ENCODE results near the gene FBXO48. TPM values are rescaled to one million over a fixed set of nuclear protein-coding genes. Genes with fewer than 3 reads are reported as not detected.

FBXO48 gene
- total and polyA plus RNA-seq, 2 donors (not counting 1 experiment from before 2014, with no cell fraction given) = 0.33 to 0.65 TPM

GRCh38 chr2:68483011-68483410, 15.9 kb upstream of the FBXO48 start:
- no peak overlapping the region for H2AFZ ChIP-seq (ENCODE audit: low read length)
- H3K4me1 ChIP-seq (ENCODE audit: control insufficient read depth, extremely low read depth, insufficient read depth, low read length) = no peaks in the 10 kb centered on the region
- H3K4me3 ChIP-seq (replicated peaks in 1 of 4; ENCODE audit: control extremely low read depth in 1 of 4, insufficient read depth in 1 of 4, low read depth in 3 of 4, low read length in 4 of 4) = no peak overlapping the region
- H3K27ac ChIP-seq (ENCODE audit: insufficient read depth, low read length) = no peak overlapping the region
- no peak for DNase-seq (ENCODE audit: low read depth in 2 of 2)
- no peak for TF ChIP-seq EZH2 (IDR thresholded peaks at IDR 0.05; ENCODE audit: low read length, missing control alignments)
- no peaks in the 10 kb centered on the region for H3K36me3 ChIP-seq (ENCODE audit: control insufficient read depth, insufficient read depth, low read length)
- H4K20me1 ChIP-seq (ENCODE audit: control insufficient read depth, extremely low read depth, insufficient read depth, low read length) = no peaks in the 10 kb centered on the region
- no peaks in the 10 kb centered on the region for H3K79me2 ChIP-seq (ENCODE audit: control insufficient read depth, insufficient read depth, low read length)
- no peaks in the 10 kb centered on the region for H3K9me3 ChIP-seq (ENCODE audit: control insufficient read depth, insufficient read depth, low read depth, low read length)
- H3K4me2 ChIP-seq (ENCODE audit: extremely low read depth, insufficient read depth, low read length) = no peak overlapping the region
- no peak overlapping the region for H3K9ac ChIP-seq (ENCODE audit: insufficient read depth, low read length)
- no peaks in the 10 kb centered on the region for H3K27me3 ChIP-seq (ENCODE audit: control insufficient read depth, insufficient read depth, low read length)

DNA sequence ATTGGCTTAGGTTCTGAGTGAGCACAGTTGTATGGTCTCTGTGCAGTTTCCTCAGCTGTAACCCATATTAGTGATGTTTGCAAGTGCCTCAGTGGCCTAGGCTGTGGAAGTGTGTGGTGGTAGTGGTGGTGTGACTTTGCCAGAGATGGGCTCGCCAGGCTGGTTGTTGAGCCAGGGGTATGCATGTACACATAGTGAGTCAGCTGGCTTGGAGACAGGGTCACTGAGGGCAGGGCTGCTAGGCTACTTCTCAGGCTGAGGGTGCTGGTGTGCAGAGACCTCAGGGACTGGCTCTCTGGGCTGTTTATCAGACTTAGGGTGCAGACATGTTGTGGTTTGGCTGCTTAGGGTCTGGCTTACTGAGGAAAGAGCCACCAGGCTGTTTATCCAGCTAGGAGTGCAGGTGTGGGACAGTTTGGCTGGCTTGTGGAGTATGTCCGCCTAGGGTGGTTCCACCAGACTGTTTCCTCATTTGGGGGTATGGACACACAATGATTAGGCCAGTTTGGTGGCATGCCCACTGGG, 15.3 kb upstream of the FBXO48 start:
- H2AFZ ChIP-seq (ENCODE audit: low read length) = no peak overlapping the region
- H3K36me3 ChIP-seq (ENCODE audit: control insufficient read depth, insufficient read depth, low read length) = no peaks in the 10 kb centered on the region
- H3K9ac ChIP-seq (ENCODE audit: insufficient read depth, low read length) = no peak overlapping the region
- DNase-seq (ENCODE audit: low read depth in 2 of 2) = no peak
- no peak overlapping the region for H3K4me2 ChIP-seq (ENCODE audit: extremely low read depth, insufficient read depth, low read length)
- H4K20me1 ChIP-seq (ENCODE audit: control insufficient read depth, extremely low read depth, insufficient read depth, low read length) = no peaks in the 10 kb centered on the region
- no peak overlapping the region for H3K4me3 ChIP-seq (replicated peaks in 1 of 4; ENCODE audit: control extremely low read depth in 1 of 4, insufficient read depth in 1 of 4, low read depth in 3 of 4, low read length in 4 of 4)
- H3K4me1 ChIP-seq (ENCODE audit: control insufficient read depth, extremely low read depth, insufficient read depth, low read length) = no peaks in the 10 kb centered on the region
- TF ChIP-seq EZH2 (IDR thresholded peaks at IDR 0.05; ENCODE audit: low read length, missing control alignments) (no peak), CTCF (conservative IDR thresholded peaks at IDR 0.05 in 1 of 2, IDR thresholded peaks at IDR 0.05 in 1 of 2; ENCODE audit: low read depth in 1 of 2, low read length in 2 of 2) (no peak)
- H3K27me3 ChIP-seq (ENCODE audit: control insufficient read depth, insufficient read depth, low read length) = no peaks in the 10 kb centered on the region
- no peak overlapping the region for H3K27ac ChIP-seq (ENCODE audit: insufficient read depth, low read length)
- no peaks in the 10 kb centered on the region for H3K9me3 ChIP-seq (ENCODE audit: control insufficient read depth, insufficient read depth, low read depth, low read length)
- H3K79me2 ChIP-seq (ENCODE audit: control insufficient read depth, insufficient read depth, low read length) = no peaks in the 10 kb centered on the region

DNA sequence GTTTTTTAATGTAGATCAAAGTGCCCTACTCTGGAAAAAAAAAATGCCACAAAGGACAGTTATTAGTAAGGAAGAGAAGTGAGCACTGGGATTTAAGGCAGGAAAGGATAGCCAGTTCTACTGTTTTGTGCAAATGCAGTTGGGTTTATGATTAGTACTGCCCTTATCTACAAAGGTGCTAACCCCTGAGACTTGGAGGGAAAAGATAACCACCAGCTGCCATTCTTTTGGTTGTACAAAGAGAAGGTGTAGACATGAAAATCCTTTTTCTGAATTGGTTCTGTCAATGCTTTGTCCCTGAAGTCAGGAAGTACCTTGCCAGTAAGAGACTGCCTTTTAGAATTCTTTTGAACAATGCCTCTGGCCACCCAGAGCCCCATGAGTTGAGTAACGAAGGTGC, 11.6 kb upstream of the FBXO48 start:
- Histone ChIP-seq H4K20me1 (ENCODE audit: control insufficient read depth, extremely low read depth, insufficient read depth, low read length) (no peaks in the 10 kb centered on the region), H3K4me2 (ENCODE audit: extremely low read depth, insufficient read depth, low read length) (no peak overlapping the region), H3K79me2 (ENCODE audit: control insufficient read depth, insufficient read depth, low read length) (no peaks in the 10 kb centered on the region), H3K4me1 (ENCODE audit: control insufficient read depth, extremely low read depth, insufficient read depth, low read length) (no peaks in the 10 kb centered on the region), H3K9me3 (ENCODE audit: control insufficient read depth, insufficient read depth, low read depth, low read length) (no peaks in the 10 kb centered on the region), H3K27me3 (ENCODE audit: control insufficient read depth, insufficient read depth, low read length) (no peaks in the 10 kb centered on the region), H3K9ac (ENCODE audit: insufficient read depth, low read length) (no peak overlapping the region), H3K4me3 (replicated peaks in 1 of 4; ENCODE audit: control extremely low read depth in 1 of 4, insufficient read depth in 1 of 4, low read depth in 3 of 4, low read length in 4 of 4) (no peak overlapping the region), H3K36me3 (ENCODE audit: control insufficient read depth, insufficient read depth, low read length) (no peaks in the 10 kb centered on the region), H3K27ac (ENCODE audit: insufficient read depth, low read length) (no peak overlapping the region), H2AFZ (ENCODE audit: low read length) (no peak overlapping the region)
- no peak for DNase-seq (ENCODE audit: low read depth in 2 of 2)
- TF ChIP-seq CTCF (conservative IDR thresholded peaks at IDR 0.05 in 1 of 2, IDR thresholded peaks at IDR 0.05 in 1 of 2; ENCODE audit: low read depth in 1 of 2, low read length in 2 of 2) (no peak), EZH2 (IDR thresholded peaks at IDR 0.05; ENCODE audit: low read length, missing control alignments) (no peak)

Measured in fibroblast of lung (primary cell).